ENCODE measurements around the gene OR6C3.

OR6C3 gene

DNA sequence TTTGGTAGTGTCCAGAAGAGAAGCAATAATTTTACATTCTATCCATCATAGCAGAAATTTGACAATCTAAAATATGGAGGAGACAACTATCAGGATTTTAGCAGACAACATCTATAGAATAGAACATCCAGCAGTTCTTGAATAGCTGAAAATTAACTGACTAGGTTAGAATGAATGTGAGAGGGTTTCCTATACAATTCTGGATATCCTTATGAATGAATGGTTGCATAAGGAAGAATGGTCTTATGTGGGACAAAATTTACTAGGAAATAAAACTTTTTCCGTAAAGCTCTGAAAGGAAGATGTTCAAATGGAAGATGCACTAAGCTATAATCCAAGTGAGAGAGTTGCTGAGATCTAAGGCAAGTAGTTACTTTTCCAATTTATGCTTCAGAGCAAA lies at the start of gene OR6C3:
Gene OR6C3 (plus strand): TSS at position 301 of the 400 bp plus-strand sequence. CDS start 955 bp downstream, outside the sequence.
- no peak for TF ChIP-seq FOXM1 (IDR thresholded peaks at IDR 0.05; ENCODE audit: borderline replicate concordance, low read depth)
- no peak for TF ChIP-seq NFIC (IDR thresholded peaks at IDR 0.05)
- TF ChIP-seq ZBTB7A (IDR thresholded peaks at IDR 0.05; ENCODE audit: low read depth), result no peak
- TF ChIP-seq, protein P1, sequence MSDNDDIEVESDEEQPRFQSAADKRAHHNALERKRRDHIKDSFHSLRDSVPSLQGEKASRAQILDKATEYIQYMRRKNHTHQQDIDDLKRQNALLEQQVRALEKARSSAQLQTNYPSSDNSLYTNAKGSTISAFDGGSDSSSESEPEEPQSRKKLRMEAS (IDR thresholded peaks at IDR 0.05), result no peak
- TF ChIP-seq YY1 (IDR thresholded peaks at IDR 0.05; ENCODE audit: low read depth), result no peak
- no peak for TF ChIP-seq TAF1 (IDR thresholded peaks at IDR 0.05; ENCODE audit: low read depth)
- TF ChIP-seq EP300 (IDR thresholded peaks at IDR 0.05; ENCODE audit: borderline replicate concordance), result no peak
- TF ChIP-seq CEBPB (IDR thresholded peaks at IDR 0.05), result no peak
- TF ChIP-seq CREB1 (IDR thresholded peaks at IDR 0.05; ENCODE audit: low read depth), result no peak

DNA sequence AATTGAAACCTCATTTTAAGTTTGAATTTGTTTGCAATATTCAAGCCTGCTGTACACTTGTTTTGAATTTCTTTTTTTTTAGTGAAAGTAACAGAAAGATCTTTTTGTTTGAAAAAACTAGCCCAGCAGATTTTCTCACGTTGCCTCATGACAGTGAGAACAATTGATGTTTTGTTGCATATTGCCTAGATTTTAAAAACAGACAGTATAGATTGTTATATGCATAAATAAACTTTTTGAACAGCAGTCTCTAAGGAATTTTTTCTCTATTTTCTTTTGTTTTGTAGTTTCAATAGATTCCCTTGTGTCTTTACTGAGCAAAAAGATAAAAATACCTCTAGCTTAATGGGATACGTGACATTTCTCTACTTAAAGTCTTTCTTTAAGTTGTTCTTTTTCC lies 49.6 kb upstream of the OR6C3 start:
- TF ChIP-seq ZBTB7A (IDR thresholded peaks at IDR 0.05; ENCODE audit: low read depth), result no peak
- TF ChIP-seq CEBPB (IDR thresholded peaks at IDR 0.05), result no peak
- TF ChIP-seq, protein P2, sequence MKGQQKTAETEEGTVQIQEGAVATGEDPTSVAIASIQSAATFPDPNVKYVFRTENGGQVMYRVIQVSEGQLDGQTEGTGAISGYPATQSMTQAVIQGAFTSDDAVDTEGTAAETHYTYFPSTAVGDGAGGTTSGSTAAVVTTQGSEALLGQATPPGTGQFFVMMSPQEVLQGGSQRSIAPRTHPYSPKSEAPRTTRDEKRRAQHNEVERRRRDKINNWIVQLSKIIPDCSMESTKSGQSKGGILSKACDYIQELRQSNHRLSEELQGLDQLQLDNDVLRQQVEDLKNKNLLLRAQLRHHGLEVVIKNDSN (IDR thresholded peaks at IDR 0.05), result no peak
- TF ChIP-seq NFIC (IDR thresholded peaks at IDR 0.05), result no peak
- no peak for TF ChIP-seq EP300 (IDR thresholded peaks at IDR 0.05; ENCODE audit: borderline replicate concordance)
- no peak for TF ChIP-seq YY1 (IDR thresholded peaks at IDR 0.05; ENCODE audit: low read depth)
- TF ChIP-seq, protein P1 (IDR thresholded peaks at IDR 0.05), result no peak
- TF ChIP-seq CREB1 (IDR thresholded peaks at IDR 0.05; ENCODE audit: low read depth), result no peak
- TF ChIP-seq, protein P3, sequence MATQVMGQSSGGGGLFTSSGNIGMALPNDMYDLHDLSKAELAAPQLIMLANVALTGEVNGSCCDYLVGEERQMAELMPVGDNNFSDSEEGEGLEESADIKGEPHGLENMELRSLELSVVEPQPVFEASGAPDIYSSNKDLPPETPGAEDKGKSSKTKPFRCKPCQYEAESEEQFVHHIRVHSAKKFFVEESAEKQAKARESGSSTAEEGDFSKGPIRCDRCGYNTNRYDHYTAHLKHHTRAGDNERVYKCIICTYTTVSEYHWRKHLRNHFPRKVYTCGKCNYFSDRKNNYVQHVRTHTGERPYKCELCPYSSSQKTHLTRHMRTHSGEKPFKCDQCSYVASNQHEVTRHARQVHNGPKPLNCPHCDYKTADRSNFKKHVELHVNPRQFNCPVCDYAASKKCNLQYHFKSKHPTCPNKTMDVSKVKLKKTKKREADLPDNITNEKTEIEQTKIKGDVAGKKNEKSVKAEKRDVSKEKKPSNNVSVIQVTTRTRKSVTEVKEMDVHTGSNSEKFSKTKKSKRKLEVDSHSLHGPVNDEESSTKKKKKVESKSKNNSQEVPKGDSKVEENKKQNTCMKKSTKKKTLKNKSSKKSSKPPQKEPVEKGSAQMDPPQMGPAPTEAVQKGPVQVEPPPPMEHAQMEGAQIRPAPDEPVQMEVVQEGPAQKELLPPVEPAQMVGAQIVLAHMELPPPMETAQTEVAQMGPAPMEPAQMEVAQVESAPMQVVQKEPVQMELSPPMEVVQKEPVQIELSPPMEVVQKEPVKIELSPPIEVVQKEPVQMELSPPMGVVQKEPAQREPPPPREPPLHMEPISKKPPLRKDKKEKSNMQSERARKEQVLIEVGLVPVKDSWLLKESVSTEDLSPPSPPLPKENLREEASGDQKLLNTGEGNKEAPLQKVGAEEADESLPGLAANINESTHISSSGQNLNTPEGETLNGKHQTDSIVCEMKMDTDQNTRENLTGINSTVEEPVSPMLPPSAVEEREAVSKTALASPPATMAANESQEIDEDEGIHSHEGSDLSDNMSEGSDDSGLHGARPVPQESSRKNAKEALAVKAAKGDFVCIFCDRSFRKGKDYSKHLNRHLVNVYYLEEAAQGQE (IDR thresholded peaks at IDR 0.05; ENCODE audit: low read depth), result no peak
- TF ChIP-seq FOXM1 (IDR thresholded peaks at IDR 0.05; ENCODE audit: borderline replicate concordance, low read depth), result no peak
- no peak for TF ChIP-seq RAD21 (IDR thresholded peaks at IDR 0.05; ENCODE audit: low read depth)
- TF ChIP-seq EGR1 (IDR thresholded peaks at IDR 0.05), result no peak
- TF ChIP-seq TEAD4 (IDR thresholded peaks at IDR 0.05), result no peak
- TF ChIP-seq TCF12 (IDR thresholded peaks at IDR 0.05; ENCODE audit: low read depth), result no peak
- TF ChIP-seq TAF1 (IDR thresholded peaks at IDR 0.05; ENCODE audit: low read depth), result no peak

GRCh38 chr12:55289999-55290398 lies 40.5 kb upstream of the OR6C3 start:
- TF ChIP-seq, protein P2 (IDR thresholded peaks at IDR 0.05), result no peak
- TF ChIP-seq FOXM1 (IDR thresholded peaks at IDR 0.05; ENCODE audit: borderline replicate concordance, low read depth) (no peak), EP300 (IDR thresholded peaks at IDR 0.05; ENCODE audit: borderline replicate concordance) (no peak), TEAD4 (IDR thresholded peaks at IDR 0.05) (no peak), CEBPB (IDR thresholded peaks at IDR 0.05) (no peak), EGR1 (IDR thresholded peaks at IDR 0.05) (no peak), YY1 (IDR thresholded peaks at IDR 0.05; ENCODE audit: low read depth) (no peak), NFIC (IDR thresholded peaks at IDR 0.05) (no peak), CREB1 (IDR thresholded peaks at IDR 0.05; ENCODE audit: low read depth) (no peak), TAF1 (IDR thresholded peaks at IDR 0.05; ENCODE audit: low read depth) (no peak), TCF12 (IDR thresholded peaks at IDR 0.05; ENCODE audit: low read depth) (no peak), RAD21 (IDR thresholded peaks at IDR 0.05; ENCODE audit: low read depth) (no peak), ZBTB7A (IDR thresholded peaks at IDR 0.05; ENCODE audit: low read depth) (no peak)
- TF ChIP-seq, protein P3 (IDR thresholded peaks at IDR 0.05; ENCODE audit: low read depth), result no peak
- TF ChIP-seq, protein P1 (IDR thresholded peaks at IDR 0.05), result no peak

DNA sequence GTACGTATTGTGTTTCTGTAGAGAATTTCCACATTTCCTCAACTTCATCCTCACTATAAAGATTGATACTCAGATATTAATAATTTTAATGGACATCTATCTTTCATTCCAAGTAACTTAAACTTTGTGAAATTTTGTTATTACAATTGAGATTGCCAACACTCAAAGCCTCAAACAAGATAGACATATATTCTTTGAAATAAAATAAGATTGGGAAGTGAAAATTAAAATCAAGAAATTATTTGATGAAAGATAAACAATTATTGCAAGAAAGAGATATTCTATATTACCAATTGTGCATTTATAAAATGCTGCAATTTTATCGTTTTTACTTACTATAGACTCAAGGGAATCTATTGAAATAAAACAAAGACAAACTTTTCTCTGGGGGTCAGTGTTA lies 34.1 kb upstream of the OR6C3 start, which contains the start of gene OR6C6:
Gene OR6C6 (minus strand): TSS at position 101 of the 400 bp plus-strand sequence. CDS start 1,337 bp downstream, outside the sequence.
- TF ChIP-seq RAD21 (IDR thresholded peaks at IDR 0.05; ENCODE audit: low read depth), result no peak
- TF ChIP-seq TCF12 (IDR thresholded peaks at IDR 0.05; ENCODE audit: low read depth), result no peak
- TF ChIP-seq, protein P2 (IDR thresholded peaks at IDR 0.05), result no peak
- TF ChIP-seq YY1 (IDR thresholded peaks at IDR 0.05; ENCODE audit: low read depth), result no peak
- TF ChIP-seq TAF1 (IDR thresholded peaks at IDR 0.05; ENCODE audit: low read depth), result no peak
- no peak for TF ChIP-seq CEBPB (IDR thresholded peaks at IDR 0.05)
- TF ChIP-seq, protein P3 (IDR thresholded peaks at IDR 0.05; ENCODE audit: low read depth), result no peak
- no peak for TF ChIP-seq EGR1 (IDR thresholded peaks at IDR 0.05)
- TF ChIP-seq TEAD4 (IDR thresholded peaks at IDR 0.05), result no peak
- no peak for TF ChIP-seq EP300 (IDR thresholded peaks at IDR 0.05; ENCODE audit: borderline replicate concordance)
- TF ChIP-seq, protein P1 (IDR thresholded peaks at IDR 0.05), result no peak
- TF ChIP-seq NFIC (IDR thresholded peaks at IDR 0.05), result no peak
- no peak for TF ChIP-seq FOXM1 (IDR thresholded peaks at IDR 0.05; ENCODE audit: borderline replicate concordance, low read depth)
- no peak for TF ChIP-seq CREB1 (IDR thresholded peaks at IDR 0.05; ENCODE audit: low read depth)
- TF ChIP-seq ZBTB7A (IDR thresholded peaks at IDR 0.05; ENCODE audit: low read depth), result no peak

Measured in Ishikawa (cell line).